GM12872 (cell line): ENCODE measurements around the gene LPCAT4.

Experiments
- TF ChIP-seq, protein P1 (sequence below): IDR thresholded peaks from 3 replicates; pipeline ENCODE4 v1.5.1; 2011; ENCODE audit warnings: low read depth, mild to moderate bottlenecking, low read length, moderate library complexity; ENCODE audit not compliant: insufficient read depth

The LPCAT4 gene

DNA sequence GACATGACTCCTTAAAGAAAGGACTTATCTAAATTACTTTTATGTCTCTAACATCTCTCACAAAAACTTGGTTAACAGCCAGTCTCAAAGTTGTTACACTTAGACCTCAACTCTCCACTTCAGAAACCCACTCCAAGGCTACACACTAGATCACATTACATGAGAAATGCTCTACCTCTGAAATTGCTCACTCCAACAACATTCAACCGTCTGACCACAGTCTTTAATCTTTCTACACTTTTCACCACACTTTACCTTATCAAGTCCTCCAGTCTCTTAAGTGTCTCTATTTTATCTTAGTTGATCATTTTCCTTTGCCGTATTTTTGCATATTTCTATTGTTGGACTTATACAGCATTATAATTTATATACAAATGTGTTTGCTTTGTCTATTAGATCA lies 35.2 kb downstream of the LPCAT4 start:
- TF ChIP-seq, protein P1, sequence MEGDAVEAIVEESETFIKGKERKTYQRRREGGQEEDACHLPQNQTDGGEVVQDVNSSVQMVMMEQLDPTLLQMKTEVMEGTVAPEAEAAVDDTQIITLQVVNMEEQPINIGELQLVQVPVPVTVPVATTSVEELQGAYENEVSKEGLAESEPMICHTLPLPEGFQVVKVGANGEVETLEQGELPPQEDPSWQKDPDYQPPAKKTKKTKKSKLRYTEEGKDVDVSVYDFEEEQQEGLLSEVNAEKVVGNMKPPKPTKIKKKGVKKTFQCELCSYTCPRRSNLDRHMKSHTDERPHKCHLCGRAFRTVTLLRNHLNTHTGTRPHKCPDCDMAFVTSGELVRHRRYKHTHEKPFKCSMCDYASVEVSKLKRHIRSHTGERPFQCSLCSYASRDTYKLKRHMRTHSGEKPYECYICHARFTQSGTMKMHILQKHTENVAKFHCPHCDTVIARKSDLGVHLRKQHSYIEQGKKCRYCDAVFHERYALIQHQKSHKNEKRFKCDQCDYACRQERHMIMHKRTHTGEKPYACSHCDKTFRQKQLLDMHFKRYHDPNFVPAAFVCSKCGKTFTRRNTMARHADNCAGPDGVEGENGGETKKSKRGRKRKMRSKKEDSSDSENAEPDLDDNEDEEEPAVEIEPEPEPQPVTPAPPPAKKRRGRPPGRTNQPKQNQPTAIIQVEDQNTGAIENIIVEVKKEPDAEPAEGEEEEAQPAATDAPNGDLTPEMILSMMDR = no peak

- TF ChIP-seq, protein P1 = no peak
Observed at GRCh38 chr15:34330279-34330678, 36.7 kb downstream of the LPCAT4 start.

- TF ChIP-seq, protein P1 = no peak
Observed at GRCh38 chr15:34329006-34329405, 38.0 kb downstream of the LPCAT4 start.

DNA sequence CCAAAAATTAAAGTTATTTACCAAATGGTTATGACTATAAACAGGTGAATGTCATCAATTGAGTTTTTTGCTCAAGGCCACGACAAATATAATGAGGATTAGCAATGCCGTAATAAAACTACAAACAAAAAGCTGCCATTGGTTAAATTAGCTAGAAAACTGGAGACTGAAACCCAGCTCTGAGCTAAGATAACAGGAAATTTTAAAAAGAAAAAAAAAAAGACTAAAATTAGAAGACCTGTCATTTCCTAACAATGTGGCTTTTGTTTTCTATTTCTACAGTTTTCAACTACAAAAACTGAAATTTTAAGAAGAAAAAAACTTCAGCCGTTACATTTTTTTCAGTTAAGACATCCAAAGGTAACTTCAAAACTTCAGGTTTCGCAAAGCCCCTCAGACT lies 39.1 kb downstream of the LPCAT4 start:
- TF ChIP-seq, protein P1 = no peak

- TF ChIP-seq, protein P1 = no peak
Observed at GRCh38 chr15:34325368-34325767, 41.6 kb downstream of the LPCAT4 start.

- TF ChIP-seq, protein P1 = no peak
Observed at GRCh38 chr15:34324933-34325332, 42.1 kb downstream of the LPCAT4 start.

GRCh38 chr15:34323217-34323616 lies 43.8 kb downstream of the LPCAT4 start:
- TF ChIP-seq, protein P1 = no peak
